ENCODE data around the gene CORIN. TPM values are rescaled to one million over a fixed set of nuclear protein-coding genes. Genes with fewer than 3 reads are reported as not detected.

Gene CORIN
- total RNA-seq, 1 donor from 2014 or later, result 0.05 TPM

- Mint-ChIP-seq H3K27ac (ENCODE audit: unreplicated experiment) (no peak overlapping the region), H3K4me3 (no peak overlapping the region), H3K27me3 (ENCODE audit: low read depth) (peaks cover 6% of the 10 kb centered on the region), H3K4me1 (peaks cover 8% of the 10 kb centered on the region), H3K9me3 (no peaks in the 10 kb centered on the region), H3K36me3 (ENCODE audit: low read depth) (no peaks in the 10 kb centered on the region)
- DNase-seq (ENCODE audit: low read depth, low spot score), result no peak
- no peak for TF ChIP-seq CTCF (conservative IDR thresholded peaks at IDR 0.05)
These were observed 134.9 kb downstream of the CORIN start for GRCh38 chr4:47703008-47703407.

GRCh38 chr4:47701286-47701685 lies 136.6 kb downstream of the CORIN start:
- Mint-ChIP-seq H3K36me3 (ENCODE audit: low read depth) (no peaks in the 10 kb centered on the region), H3K4me1 (peaks cover 8% of the 10 kb centered on the region), H3K27ac (ENCODE audit: unreplicated experiment) (no peak overlapping the region), H3K9me3 (no peaks in the 10 kb centered on the region), H3K27me3 (ENCODE audit: low read depth) (peaks cover 6% of the 10 kb centered on the region), H3K4me3 (no peak overlapping the region)
- TF ChIP-seq CTCF (conservative IDR thresholded peaks at IDR 0.05), result no peak
- DNase-seq (ENCODE audit: low read depth, low spot score), result no peak

- Mint-ChIP-seq H3K27me3 (ENCODE audit: low read depth) (peaks cover 4% of the 10 kb centered on the region), H3K36me3 (ENCODE audit: low read depth) (no peaks in the 10 kb centered on the region), H3K4me1 (no peaks in the 10 kb centered on the region), H3K27ac (ENCODE audit: unreplicated experiment) (no peak overlapping the region), H3K9me3 (no peaks in the 10 kb centered on the region), H3K4me3 (no peak overlapping the region)
- TF ChIP-seq CTCF (conservative IDR thresholded peaks at IDR 0.05), result no peak
- DNase-seq (ENCODE audit: low read depth, low spot score), result no peak
These were observed 139.0 kb downstream of the CORIN start for GRCh38 chr4:47698837-47699236.

GRCh38 chr4:47696823-47697222 lies 141.0 kb downstream of the CORIN start:
- no peak for DNase-seq (ENCODE audit: low read depth, low spot score)
- no peaks in the 10 kb centered on the region for H3K36me3 Mint-ChIP-seq (ENCODE audit: low read depth)
- H3K27ac Mint-ChIP-seq (ENCODE audit: unreplicated experiment), result no peak overlapping the region
- peaks cover 3% of the 10 kb centered on the region for H3K27me3 Mint-ChIP-seq (ENCODE audit: low read depth)
- no peak overlapping the region for H3K4me3 Mint-ChIP-seq
- no peaks in the 10 kb centered on the region for H3K4me1 Mint-ChIP-seq
- no peaks in the 10 kb centered on the region for H3K9me3 Mint-ChIP-seq
- TF ChIP-seq CTCF (conservative IDR thresholded peaks at IDR 0.05), result no peak

- TF ChIP-seq CTCF (conservative IDR thresholded peaks at IDR 0.05), result no peak
- no peaks in the 10 kb centered on the region for H3K36me3 Mint-ChIP-seq (ENCODE audit: low read depth)
- no peak overlapping the region for H3K4me3 Mint-ChIP-seq
- no peaks in the 10 kb centered on the region for H3K4me1 Mint-ChIP-seq
- H3K27ac Mint-ChIP-seq (ENCODE audit: unreplicated experiment), result no peak overlapping the region
- H3K27me3 Mint-ChIP-seq (ENCODE audit: low read depth), result peaks cover 3% of the 10 kb centered on the region
- H3K9me3 Mint-ChIP-seq, result no peaks in the 10 kb centered on the region
- DNase-seq (ENCODE audit: low read depth, low spot score), result no peak
These were observed 142.6 kb downstream of the CORIN start for GRCh38 chr4:47695260-47695659.

- Mint-ChIP-seq H3K36me3 (ENCODE audit: low read depth) (no peaks in the 10 kb centered on the region), H3K4me1 (no peaks in the 10 kb centered on the region), H3K9me3 (no peaks in the 10 kb centered on the region), H3K27me3 (ENCODE audit: low read depth) (peaks cover 3% of the 10 kb centered on the region), H3K27ac (ENCODE audit: unreplicated experiment) (no peak overlapping the region), H3K4me3 (no peak overlapping the region)
- DNase-seq (ENCODE audit: low read depth, low spot score), result no peak
- no peak for TF ChIP-seq CTCF (conservative IDR thresholded peaks at IDR 0.05)
These were observed 143.5 kb downstream of the CORIN start for GRCh38 chr4:47694322-47694721.

Data from neural crest cell (in vitro differentiated cells).